SKM-1 (cell line): ENCODE data around the gene S100A11.
A peak's percentile ranks its signal among the peaks of the same experiment; 100 is the strongest.
"Not testable (repeated sequence)": the region's sequence is repeated elsewhere in the genome, so short reads cannot be mapped to it uniquely, and the experiment has no call there.

Experiments
- DNase-seq: peaks from one replicate; lab custom pipeline; 2025; ENCODE audit not compliant: unreplicated experiment; lab: John Stamatoyannopoulos, UW

The S100A11 gene

DNA sequence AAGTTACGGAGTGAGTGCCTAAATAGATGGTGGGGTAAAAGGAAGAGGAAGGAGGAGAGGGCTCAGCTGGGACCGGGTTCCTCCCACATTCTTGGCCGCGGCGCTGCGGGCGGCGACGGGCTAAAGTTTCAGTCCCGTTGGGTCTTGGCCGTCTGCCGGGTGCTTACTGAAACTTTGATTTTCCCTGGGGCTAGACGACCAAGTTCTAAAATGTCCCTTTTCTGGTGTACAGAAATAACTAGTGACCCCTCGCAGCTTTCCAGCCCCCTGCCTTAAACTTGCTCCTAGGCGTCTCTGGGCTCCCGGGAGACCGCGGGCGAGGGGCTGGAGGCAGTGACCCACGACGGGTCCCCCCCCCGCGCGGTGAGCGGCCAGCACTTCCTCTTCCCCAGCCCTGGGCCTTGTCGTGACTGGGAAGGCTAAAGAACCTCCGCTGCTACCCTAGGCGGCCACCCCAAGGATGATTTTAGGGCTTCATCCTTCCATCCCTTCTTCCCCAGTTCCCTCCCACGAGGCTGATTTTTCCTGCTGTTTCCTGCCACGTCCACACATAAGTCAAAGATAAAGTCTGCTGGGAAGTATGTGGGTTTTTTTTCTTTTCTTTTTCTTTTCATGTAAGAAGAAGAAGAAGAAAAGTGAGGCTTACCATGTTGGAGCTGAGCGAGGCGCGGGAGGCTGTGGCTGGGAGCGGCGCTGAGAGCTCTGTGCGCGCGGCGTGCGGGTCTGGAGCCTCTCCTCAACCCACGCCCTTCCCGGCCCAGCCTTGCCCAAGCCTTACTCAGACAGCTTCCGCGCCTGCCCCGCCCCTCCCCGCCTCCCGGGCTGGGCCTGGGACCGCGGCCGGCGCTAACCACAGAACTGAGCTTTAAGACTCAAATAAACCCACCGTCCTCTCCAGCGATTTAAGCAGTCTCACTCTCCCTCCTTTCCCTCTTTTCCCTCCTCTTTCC lies at the start of gene S100A11:
Gene S100A11, minus strand, starts transcription at position 738 of the 950 bp plus-strand sequence. Its CDS starts 89 bp downstream, at position 649.
- DNase-seq, result peak; percentile 88

DNA sequence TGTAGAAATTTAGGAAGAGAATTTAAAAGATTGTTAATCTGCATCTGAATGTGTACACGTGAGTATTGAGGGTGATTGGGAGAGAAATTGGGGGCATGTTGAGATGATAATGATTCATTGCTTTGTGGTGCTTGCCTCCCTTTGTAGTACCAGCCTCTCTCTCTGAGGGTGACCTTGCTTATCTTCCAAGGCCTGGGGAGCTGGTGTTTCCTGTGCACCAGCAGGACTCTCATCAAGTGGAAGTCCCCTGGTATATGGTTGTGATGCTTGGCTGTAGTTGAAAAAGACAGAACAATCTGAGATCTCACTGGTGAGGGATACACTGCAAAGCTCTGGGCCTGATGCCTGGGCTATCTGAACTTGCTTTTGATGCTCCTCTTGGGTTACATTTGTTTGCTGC lies 48.0 kb upstream of the S100A11 start:
- no peak for DNase-seq

DNA sequence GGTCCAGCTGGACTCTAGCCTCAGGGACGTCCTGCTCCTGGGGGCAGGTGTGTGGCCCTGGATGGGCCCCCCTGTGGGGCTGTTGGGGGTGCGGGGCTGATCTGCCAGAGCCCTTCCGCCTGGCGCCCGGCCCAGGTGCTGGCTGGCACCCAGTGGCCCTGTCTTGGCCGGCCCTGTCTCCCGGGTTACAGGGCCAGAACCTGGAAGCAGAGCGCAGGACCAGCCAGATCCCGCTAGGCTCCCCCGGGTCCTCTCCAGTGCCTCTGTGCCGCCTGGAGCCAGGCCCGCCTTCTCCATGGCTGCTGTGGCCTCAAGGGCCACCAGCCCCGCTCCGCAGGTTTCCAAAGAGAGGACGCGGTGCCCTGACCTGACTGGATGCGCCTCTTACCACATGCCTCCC lies 44.2 kb upstream of the S100A11 start:
- DNase-seq, result not testable (repeated sequence)

DNA sequence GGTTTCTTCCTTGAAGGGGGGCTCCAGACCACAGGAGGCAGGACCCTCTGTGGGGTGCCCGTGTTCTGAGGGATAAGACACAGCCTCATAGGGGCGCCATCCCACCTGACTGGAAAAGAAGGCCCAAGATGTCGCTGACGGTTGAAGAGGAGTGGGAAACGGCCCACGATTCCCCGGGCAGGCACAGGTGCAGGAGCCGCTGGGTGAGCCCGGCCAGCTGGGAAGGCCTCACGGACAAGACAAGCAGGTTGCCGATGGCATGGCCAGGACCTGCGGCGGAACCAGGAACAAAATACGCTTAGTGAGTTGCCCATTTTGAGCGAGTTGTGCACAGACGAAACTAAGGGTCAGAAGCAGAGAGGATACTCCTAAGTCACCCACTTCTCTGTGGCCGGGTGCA lies 43.7 kb upstream of the S100A11 start:
- not testable (repeated sequence) for DNase-seq

DNA sequence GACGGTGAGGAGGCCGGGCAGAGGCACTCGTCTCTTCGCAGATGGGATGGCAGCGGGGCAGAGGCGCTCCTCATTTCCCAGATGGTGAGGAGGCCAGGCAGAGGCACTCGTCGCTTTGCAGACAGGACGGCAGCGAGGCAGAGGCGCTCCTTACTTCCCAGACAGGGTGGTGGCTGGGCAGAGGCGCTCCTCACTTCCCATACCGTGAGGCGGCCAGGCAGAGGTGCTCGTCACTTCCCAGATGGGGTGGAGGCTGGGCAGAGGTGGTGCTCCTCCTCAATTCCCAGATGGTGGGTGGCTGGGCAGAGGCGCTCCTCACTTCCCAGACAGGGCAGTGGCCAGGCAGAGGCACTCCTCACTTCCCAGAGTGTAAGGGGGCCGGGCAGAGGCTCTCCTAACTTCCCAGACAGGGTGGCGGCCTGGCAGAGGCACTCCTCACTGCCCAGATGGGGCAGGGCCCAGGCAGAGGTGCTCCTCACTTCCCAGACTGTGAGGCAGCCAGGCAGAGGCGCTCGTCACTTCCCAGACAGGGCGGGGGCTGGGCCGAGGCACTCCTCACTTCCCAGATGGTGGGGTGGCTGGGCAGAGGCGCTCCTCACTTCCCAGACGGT lies 42.1 kb upstream of the S100A11 start:
- no peak for DNase-seq

DNA sequence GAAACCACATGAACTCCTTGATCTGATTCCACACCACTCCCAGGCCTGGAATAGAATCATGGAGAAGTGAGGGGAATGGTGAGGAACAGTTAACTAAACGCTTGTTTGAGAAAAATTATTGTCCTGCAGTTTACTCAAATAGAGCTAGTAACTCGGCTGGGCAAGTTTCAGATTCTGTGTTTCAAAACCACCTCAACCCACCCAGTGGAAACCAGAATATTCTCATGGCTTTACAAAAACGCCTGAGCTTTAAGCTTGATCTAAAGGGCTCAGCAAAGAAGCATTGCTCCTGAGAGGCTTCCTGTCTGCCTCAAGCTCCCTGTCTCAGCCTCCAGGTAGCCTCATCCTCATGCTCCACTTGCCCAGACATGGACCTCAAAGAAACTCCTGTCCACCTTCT lies 35.5 kb upstream of the S100A11 start:
- no peak for DNase-seq

DNA sequence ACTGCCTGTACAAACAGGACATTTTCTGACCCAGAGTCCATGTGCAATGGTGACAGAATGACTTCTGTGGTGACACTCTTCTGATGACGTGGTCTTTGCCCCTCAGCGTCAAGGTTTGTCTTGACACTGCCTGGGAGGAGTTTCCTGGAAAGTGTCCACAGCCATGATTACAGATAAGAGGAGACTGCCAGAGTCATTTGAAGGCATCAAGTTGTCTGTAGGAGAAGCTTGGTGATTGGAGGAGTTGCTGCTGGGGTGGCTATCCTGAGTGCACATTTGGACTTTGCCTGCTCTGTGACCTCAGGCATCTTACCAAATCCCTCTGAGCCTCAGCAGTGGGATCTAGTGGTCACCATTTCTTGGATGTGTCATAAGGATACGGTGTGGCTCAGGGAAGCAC lies 34.3 kb upstream of the S100A11 start:
- DNase-seq, result no peak

DNA sequence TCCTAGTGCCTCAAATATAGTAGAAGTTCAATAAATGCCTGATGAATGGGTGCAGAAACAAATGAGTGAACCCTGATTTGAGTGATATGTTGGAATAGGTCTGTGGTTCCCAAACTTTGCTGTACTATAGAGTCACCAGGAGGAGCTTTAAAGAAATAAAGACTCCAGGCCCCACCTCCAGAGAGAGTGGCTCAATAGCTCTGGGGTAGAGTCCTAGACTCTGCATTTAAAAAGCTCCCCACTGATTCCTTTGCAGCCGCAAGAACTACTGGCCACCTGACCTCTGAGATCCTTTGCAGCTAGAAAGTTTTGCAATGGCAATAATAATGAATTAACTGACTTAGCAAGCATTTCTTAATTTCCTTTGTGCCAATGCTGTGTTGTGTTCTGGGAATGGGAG lies 31.1 kb upstream of the S100A11 start:
- no peak for DNase-seq

DNA sequence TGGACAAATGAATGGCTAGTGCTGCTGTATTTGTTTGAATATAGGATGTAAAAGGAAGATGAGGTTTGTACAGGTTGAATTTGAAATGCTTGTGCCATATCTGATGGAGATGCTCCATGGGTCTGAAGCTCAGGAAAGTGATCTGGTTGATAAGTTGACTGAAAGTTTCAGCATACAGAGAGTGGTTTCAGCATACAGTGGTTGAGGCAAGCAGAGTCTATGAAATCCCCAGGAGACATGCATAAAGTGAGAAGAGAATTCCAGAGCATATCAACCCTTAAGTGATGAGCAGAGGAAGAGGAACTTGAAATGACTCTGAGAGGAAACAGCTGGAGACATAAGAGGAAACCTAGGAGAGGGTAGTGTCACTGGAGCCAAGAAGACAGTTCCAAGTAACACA lies 30.3 kb upstream of the S100A11 start:
- no peak for DNase-seq

DNA sequence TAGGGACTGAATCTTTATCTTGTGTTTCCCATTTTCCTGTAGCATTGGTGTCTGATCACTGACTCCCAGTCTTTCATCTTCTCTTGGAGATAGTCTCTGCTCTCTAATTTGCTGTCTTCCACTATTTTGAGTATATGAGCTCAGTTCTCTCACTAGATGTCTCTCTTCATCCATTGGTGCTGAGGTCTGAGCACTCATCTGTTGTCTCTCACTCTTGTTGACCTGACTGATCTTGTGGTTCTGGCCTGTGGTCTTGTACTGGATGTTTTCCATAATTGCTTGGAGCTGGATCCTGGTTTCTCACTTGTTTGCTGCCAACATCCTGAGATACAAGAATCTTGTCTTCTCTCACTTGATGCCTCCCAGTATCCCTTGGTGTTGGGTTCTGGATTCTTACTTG lies 25.1 kb upstream of the S100A11 start:
- DNase-seq, result no peak

DNA sequence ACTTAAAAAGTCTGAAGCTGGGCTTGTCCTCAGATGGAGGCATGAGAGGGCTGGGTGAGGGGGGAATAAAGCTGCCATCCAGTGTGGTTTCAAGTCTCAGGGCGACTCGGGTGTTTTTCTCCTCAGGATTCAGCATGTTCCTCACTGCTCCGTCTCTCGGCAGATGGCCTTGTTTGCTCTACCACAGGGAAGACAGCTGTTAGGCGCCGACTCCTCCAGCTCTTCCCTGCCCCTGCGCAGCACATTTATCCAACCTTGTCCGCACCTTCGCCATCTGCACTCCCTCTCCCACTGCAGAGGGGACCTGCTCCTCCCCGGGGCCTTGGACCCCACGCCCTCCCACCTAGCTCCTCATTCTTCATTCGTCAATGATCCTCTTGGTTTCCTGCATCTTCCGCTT lies 16.6 kb upstream of the S100A11 start:
- DNase-seq, result no peak

DNA sequence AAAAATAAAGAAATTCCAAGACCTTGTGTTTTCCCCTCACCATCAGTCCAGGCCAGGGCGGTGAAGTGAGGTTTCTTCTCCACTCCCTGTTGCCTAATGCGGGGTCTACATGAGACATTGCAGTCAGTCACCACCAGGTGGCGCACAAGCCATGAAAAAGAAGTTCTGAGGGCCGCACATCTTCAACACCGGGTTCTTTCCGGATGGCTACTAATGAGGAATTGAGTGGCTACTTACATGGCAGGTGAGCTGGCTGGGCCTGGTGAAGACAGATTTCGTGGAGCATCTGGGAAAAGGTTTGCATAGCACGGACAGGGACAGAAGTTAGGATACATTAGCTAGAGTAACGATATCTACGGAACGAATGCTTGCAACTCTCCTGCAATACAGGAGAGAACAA lies 15.8 kb upstream of the S100A11 start:
- peak; percentile 84 for DNase-seq

DNA sequence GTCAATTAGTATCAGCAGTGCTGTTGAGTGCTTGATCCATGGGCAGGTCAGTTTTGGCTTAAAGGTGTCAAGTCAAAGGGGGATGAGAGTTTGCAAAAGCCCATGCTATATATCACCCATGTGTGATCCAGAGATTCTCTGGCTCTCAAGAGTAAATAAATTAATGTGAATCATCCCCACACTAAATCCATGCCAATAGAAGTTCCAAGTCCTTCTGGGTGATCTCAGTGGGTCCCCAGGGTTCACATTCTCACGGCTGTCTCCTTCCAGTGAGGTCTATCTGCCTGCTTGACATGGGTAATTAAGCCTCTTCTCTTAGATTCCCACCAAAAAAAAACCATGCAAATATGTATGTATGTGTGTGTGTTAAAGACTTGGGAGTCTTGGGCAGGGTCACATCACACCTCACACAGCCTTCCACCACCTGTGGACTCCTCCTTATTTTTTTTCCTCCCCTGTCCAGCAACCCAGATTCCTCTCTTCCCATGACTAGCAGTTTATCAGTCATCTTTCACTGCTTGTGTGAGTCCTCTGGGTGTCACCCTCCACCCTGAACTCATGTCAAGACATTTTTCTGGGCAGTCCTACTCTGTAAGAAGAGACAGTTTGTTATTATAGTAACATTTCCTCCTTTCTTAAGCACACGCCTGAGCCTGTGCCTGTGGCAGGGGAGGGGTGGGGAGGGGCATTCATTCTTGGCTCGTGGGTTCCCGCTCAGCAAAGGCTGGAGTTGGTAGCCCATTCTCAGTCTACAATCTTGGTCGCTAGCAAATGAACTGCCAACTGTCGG lies 14.3 kb upstream of the S100A11 start:
- no peak for DNase-seq

DNA sequence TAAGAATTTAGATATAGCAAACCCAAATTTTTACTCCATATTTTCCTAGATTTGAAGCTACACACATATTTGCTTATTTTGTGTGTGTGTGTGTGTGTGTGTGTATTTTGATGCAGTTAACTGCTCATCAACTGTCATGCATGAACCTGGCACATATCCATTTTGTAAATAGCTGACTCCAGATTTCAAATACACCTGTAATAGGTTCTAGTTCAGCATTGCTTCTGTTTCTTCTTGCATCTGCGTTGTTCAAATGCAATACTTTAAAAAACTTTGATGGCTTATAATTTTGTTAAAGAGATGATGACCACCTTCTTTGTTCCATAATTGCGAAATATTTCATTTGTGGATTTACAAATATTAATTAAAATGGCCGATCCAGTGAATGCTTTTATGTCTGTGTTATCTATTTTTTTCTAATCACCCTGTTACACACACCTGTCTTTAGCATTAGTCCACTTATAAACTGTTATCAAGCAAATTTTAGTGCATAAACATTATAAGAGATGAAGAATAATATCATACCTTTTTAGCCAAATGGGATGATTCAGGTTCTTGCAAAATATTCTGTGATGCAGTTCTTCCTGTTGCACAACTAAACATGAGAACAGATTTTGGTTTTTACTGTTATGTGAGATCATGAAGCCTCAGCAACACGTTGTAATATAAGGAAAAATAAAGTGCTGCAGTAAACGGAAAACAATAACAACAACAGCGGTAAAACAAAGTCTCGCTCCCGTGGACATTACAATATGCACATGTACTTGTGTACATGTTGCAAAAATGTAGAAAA lies 12.7 kb upstream of the S100A11 start:
- peak; percentile 65 for DNase-seq

DNA sequence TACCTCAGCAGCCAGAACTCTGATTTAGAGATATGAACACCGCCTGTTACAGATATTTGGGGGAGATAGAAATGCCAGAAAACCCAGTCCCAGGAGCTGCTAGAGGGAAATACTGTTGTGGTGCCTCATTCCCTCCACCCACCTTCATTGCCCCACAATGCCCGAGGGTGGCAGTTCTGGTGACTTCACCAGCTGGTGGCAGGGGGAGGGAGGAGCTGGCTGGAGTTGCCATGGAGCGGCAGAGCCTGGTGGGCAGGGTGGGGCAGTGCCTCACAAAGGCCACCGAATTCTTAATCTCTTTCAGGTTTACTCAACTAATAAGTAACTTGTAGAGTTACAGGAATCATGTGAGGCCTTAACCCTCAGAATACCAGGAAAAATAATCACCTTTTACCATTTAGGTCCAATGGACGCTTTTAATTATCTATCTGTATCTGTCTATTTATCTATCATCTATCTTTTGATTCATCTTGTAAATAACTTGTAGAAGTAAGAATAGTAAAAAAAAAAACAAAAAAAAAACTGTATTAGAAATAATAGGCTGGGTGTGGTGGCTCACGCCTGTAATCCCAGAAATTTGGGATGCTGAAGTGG lies 11.7 kb upstream of the S100A11 start:
- no peak for DNase-seq

DNA sequence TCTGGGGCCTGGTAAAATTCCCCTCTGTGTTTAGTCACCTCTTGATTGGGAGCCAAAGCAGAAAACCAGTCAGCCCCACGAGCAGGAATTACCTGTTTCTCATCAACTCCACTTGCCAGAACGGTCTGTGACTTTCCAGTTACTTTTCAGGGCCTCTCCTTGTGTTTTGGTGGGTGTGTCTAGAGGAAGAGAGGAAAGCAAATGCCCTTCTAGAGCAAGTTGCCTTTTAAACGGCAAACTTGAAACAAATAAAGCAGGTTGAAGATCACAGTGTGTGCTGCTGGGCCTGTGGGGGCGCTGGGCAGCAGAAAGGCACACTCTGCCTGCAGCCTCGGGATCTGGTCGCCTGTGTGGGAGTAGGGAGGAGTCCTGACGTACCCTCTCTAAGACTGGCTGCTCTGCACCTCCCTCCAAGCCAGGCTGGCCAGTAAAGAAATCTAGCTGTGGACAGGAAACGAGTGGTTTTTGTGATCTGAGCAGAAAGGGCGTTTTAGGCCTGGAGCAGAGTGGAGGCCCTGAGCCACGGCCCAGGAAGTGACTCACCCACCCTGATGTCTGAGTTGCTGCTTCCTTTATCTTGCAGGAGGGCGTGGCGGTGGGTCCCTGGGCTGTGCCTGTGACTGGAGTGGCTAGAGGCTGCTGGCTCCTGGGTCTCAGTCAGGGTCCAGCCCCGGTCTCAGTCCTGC lies 11.1 kb upstream of the S100A11 start:
- DNase-seq, result peak; percentile 100

DNA sequence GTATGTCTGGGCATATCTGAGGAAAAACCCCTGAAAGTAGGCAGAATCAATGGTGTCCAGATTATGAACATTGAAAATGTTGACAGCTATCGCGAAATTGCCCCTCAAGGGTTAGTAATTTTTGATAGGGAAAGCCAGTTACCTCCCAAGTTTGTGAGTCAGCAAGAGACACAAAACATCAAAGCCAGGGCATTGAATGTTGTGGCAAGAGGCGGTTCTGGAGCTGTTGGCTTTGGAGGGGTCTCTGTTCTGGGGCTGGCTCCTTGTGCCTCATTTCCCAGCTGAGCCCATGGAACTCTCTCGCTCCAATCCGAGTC lies 10.6 kb upstream of the S100A11 start:
- DNase-seq, result no peak

DNA sequence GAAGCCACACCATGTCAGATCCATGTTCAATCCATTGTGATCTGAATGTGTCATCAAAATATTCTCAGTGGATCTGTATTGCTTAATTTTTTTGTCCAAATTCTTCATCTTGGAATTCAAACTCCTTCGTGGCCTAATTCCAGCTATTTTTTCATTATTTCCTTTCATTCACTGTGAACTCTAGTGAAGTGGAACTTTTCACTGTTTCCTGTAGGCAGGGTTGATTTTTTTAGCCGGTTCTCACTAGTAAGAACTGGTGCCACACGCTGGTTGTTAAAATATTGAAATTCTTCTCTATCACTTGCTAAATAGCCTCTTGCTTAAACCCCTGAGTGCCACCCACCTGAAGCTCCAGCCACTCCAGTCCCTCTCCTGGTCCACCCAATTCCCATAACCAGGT lies 7.6 kb upstream of the S100A11 start:
- no peak for DNase-seq

DNA sequence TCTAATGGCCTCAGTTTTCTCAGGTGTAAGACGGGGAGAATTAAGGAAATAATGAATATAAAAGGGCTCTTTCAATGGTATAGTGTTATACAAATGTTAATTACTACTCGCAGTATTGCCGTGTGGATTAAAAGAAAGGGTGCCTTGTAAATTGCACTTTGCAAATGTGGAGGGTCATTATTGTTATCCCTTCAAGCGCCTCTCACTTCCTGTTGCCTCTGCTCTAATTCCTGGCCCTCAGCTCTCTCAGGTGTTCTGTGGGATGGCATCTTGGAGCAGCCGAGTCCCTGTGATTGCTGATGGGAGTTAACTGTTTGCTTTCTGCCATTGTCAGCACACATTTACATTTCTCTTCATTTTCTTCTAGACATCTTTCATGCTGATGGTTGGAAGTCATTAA lies 7.1 kb upstream of the S100A11 start:
- DNase-seq, result no peak

DNA sequence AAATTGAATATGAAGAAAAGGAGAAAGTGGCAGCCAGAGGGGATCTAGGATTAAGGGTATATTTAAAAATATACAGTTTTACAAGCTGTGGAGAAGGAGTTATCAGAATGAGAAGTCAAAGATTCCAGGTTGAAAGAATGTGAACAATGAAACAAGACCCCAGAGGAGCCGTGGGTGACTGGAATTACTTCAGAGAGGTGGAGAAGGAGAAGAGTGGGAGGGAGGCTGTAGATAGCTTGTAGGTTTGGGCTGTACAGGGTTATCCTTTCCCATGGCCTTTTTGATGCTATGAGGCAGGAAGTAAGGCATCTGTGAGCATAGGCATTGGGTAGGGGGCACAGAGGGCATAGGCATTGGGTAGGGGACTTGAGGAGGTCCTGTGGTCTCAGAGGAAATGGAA lies 5.2 kb upstream of the S100A11 start:
- no peak for DNase-seq
